Stimulated activated CD4-positive, alpha-beta T cell treated with anti-CD3 and anti-CD28 coated beads, Interleukin-2, amount 100 ng/mL, for 4 hours (primary cell): ENCODE measurements around the gene SHISA3.

Experiments
- DNase-seq: peaks from one replicate; pipeline ENCODE4 v3.0.0-alpha.2; 2020; ENCODE audit warnings: low read depth

SHISA3 gene

GRCh38 chr4:42446823-42447222, 49.5 kb downstream of the SHISA3 start:
- no peak for DNase-seq
